Measurements from ENCODE around the gene COL5A1.
"Not testable (repeated sequence)": the region's sequence is repeated elsewhere in the genome, so short reads cannot be mapped to it uniquely, and the experiment has no call there.

The COL5A1 gene

DNA sequence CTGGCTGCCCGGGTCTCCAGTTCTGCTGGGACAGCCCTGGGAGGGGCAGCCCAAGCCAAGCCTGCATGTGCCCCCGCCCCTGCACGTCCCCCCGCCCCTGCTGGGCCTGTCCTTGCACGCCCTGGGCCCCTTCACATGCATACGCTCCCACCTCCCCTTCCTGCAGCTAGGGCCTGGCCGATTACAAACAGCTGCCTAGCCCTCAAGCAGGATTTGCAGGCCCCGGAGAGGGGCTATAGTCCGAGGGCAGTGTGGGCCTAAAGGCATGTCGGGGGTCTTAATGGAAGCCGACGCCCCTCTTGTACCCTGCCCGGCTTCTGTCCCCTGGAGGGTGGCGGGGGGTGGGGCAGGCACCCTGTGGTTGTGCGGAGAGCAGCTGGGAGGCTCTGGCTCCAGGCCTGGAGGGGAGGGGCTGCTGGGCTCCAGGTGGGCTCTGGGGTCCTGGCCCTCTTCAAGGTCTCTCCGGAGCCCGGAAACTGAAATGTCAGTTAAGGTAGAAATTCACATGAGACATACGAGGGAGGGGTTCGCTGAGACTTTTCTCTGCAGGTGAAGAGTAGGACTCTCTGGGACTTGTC lies 16.9 kb downstream of the COL5A1 start:
- no peak for DNase-seq

DNA sequence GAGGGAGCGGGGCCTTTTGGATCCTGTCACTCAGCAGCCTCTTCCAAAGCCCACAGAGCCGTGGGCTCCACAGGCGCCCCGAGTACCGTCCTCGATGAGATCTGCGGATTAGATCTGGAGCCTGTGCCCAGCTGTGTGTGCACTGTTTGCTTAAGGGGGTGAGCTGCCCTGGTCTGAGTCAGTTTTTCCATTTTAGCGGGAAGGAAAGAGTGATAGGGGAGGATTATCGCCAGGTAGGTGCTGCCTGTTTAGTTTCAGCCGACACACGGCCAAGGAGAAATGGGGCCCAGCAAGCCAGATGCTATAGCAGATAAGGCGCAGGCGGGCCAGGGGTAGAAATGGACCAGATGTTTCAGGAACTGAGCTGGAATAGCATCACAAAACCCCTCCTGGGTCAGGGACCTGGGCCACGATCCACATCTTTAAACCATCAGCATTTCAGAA lies 18.1 kb downstream of the COL5A1 start:
- DNase-seq = no peak

DNA sequence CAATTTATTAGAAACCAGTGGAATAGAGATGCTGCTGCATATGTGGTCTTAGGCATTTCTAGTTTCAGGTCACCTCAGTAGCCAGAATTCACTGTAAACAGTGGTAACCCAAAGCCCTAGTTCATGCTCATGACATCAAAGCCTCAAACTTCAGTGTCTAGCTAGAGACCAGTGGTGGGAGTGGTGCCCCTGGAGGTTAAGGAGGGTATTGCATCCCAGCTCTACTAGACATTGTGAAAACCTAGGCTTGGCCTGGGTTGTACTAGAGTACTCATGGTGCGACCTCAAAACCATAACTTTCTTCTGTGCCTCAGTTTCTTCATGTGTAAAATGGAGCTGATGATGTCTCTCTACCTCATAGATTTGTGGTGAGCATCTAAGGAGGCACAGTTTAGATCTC lies 18.8 kb downstream of the COL5A1 start:
- DNase-seq = no peak

DNA sequence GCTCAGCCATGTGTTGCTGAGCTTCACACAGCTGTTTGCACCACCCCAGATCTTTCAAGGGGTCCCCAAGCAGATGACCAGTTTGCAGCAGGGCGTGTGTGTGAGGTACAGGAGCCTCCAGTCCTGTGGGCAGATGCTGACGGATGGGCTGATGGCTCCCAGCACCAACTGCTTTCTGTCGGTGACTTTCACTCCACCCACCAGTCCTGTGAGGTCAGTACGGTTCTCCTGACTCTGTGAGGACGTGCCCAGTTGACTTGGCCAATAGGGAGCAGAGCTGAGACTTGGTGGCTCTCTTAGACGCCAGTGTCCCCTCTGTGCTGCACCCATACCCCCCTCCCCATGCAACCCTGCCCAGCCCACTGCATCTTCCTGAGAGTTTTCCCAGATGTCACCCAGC lies 19.7 kb downstream of the COL5A1 start:
- peak; percentile 77 for DNase-seq

DNA sequence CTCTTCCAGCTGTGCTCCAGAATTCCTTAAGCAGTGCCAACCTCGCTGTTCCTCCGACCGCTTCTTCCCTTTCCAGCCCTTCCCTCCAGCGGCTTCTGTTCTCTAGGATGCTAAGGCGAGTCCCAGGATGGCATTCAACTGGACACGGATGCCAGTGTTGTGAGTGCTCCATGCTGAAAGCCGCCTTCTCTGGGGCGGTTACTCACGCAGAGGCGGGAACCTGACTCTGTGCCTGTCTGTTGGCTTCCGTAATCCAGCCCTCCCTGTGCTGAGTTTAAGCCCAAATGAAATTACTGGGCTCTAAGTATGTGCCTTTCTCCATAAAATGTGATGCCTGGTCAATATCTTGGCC lies 20.2 kb downstream of the COL5A1 start:
- peak; percentile 94 for DNase-seq

DNA sequence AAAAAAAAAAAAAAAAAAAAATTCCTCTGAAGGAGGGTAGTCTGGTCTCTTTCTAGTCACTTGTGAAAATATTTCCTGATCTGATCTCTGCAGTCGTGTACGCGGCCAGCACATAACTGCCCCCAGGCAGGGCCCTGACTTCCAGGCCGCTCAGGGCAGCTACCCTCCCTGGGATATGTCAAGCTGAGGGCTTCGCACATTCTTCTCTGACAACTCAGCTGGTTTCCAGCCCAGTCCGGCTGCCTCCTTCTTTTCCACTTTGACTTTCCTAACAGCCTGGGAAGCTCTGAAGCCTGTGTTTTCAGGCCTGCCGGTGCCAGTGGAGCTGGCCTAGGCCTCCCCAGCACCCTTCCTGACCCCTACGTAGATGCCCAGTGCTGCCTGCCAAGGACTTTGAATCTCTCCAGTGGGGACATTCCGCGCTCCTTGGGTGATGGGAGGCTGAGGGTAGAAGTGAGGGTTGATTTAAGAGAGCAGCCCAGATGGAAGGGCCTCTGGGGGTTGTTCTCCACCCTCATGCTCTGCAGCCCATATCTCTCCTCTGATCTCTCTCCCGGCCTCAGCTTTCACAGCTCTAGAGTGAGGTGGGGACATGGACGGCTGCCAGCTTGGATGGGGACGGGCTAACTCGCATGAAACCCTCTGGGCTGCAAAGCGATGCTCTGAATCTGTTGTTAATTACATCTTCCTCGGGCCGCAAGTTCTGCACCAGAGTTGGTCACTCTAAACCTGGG lies 20.7 kb downstream of the COL5A1 start:
- DNase-seq = peak; percentile 99

DNA sequence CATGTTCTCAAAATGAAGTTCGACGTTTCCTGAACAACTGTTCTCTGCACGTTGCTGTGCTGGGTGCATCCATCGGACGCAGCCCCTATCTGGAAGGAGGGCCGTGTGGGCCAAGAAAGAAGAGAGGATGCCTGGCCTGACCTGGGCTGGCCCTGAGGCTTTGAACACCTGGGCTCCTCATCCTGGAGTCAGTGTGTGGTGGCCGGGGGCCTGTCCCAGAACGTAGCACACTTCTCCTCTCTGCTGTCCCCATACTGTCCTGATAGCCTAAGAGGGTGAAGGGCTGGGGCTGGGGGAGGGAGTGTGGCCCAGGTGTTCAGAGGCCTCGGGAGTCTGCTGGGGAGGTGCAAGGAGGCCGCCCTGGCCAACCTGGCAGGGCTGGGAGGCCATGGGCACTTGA lies 21.5 kb downstream of the COL5A1 start:
- no peak for DNase-seq

DNA sequence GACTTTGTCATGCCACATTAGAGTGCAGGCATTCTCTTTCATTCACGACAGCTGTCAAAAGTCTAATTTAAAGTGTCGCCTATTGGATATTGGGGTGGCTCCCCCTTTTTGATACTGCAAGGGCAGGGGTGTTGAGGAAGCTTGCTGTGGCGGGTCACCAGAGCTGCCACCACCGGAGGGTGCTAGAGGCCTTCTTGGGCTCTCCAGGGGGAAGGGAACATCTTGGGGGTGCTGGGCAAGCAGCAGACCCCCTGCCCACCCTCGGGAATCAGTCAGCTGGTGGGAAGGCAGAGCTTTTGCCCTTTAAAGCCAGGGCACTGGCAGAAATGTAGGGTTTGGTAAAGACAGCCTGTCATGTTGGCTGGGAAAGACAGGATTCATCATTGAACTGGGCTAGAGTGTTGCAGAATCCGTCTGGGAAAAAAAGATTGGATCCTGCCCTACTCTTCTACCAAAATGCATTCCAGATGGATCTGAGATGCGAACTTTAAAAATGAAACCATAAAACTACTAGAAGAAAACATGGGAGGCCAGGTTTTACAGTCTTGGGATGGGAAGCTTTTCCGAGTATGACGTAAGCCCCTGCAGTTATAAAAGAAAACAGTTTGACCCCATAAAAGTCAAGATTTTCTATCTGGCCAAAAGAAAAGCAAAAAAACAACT lies 22.3 kb downstream of the COL5A1 start:
- no peak for DNase-seq

DNA sequence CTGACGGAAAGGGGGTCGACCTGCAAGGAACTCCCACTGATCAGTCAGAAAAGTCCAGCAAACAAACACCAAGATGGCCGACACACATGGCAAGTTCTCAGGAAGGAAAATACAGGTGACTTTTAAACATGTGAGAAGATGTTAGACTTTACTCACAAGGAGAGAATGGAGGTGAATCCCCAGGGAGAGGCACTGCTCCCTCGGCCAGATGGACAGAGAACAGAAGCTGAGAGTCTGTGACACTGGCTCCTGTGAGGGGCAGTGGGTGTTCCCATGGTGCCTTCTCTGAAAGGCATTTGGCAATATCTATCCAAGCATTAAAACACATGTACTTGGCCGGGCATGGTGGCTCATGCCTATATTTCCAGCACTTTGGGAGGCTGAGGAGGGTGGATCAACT lies 22.8 kb downstream of the COL5A1 start:
- DNase-seq = no peak

DNA sequence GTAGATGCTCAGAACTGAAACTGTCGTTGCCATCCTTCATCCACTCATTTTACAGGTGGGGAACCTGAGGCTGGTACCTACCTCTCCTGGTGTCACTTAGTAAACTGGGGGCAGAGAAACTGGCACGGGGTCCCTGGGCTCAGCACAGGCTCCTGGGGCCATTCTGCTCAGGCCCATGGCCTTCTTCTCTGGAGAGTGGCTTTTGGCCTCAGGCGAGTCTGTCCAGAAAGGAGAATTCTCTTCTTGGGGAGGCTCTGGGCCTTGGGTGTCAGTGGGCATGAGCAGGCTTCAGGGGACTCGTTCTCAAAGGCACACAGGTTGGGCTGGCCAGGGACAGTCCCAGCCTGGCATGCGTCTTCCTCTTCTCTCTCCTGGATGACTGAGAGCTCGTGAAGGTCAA lies 24.6 kb downstream of the COL5A1 start:
- no peak for DNase-seq

DNA sequence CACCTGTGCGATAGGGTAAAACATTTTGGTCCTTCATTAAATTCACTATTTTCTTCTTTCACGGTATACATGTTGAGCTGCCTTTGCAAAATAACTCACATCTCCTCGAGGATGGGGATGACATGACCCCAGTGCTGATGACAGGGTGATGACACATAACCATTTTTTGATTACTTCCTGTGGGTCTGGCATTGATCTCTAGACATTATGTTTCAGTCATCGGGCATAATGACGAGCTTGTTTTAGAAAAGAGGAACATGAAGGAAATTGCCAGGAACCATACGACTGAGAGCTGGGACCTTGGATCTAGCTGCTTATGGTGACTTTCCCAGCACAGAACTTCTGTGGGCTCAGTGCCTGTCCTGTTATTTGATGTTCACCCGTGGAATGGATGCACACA lies 25.2 kb downstream of the COL5A1 start:
- DNase-seq = no peak

DNA sequence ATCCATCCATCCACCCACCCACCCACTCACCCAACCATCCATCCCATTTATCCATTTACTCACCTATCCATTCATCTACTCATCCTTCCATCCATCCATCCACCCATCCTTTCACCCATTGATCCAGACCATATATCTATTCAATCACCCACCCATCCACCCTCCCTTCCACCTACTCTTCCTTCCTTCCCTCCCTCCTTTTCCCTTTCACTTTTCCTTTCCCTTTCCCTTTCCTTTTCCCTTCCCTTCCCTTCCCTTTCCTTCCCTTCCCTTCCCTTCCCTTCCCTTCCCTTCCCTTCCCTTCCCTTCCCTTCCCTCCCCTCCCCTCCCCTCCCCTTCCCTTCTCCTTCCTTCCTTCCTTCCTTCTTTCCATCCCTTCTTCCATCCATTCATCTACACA lies 27.4 kb downstream of the COL5A1 start:
- DNase-seq = not testable (repeated sequence)

DNA sequence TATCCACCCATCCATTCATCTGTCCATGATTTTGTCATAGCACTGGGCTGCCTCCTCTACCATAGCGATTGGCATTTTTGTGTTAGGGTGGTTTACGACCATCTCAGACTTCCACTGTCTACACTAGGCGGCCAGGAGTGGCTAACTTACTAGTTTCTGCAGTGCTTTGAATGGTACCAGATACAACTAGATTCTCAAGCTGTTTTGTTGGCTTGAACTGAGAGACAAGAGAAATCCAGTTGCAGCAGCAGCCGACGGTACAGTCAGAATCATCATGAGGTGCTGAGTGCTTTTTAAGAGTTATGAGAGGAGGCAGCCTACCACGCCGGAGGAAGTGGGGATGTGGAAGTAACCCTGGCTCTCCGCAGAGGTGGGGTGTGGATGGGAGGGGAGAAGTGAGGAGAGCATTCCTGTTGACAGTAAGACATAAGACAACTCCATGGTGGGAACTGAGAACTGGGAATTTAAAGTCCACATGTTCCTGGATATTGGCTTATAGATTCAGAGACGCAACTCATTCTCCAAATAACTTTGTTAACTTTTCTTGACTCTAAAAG lies 27.9 kb downstream of the COL5A1 start:
- no peak for DNase-seq

DNA sequence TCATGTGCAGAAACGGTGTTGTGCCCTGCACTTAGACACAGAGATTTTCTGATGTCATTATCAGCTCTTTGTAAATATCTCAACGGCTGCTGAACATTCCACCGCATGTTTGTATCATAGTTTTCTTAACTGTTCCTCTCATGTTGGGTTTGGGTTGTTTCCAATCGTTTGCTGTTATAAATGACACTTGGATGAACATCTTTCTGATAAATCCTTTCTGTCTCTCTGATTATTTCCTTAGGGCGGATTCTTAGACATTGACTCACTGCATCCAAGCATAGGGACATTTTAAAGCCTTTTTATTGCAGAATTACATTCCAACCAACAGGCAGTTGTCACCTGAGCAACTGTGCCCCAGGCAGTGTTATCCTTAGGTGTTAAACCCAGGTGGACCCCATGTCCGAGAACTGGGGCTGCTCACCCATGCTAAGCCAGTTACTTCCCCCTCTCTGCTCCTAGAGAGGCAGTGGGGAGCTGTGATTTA lies 28.5 kb downstream of the COL5A1 start:
- DNase-seq = peak; percentile 85

DNA sequence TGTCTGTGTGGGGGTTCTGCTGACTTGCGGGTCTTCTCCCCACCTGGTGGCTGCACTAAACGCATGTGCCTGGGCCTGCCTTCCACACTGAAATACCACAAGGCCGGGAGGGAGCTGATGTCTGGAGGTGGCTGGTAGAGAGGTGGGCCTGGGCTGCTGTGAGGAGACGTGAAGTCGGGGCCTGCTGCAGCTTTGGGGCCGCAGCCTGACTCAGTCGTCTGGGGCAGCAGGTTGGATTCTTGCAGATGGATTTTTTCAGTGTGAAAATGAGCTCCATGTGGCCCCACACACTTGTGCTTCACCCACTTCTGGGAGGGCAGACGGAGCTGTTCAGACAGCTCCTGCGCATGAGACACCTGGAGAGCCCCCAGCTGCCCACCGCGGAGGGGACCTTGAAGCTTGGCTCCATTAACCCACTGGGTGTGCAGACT lies 29.3 kb downstream of the COL5A1 start:
- peak; percentile 73 for DNase-seq

DNA sequence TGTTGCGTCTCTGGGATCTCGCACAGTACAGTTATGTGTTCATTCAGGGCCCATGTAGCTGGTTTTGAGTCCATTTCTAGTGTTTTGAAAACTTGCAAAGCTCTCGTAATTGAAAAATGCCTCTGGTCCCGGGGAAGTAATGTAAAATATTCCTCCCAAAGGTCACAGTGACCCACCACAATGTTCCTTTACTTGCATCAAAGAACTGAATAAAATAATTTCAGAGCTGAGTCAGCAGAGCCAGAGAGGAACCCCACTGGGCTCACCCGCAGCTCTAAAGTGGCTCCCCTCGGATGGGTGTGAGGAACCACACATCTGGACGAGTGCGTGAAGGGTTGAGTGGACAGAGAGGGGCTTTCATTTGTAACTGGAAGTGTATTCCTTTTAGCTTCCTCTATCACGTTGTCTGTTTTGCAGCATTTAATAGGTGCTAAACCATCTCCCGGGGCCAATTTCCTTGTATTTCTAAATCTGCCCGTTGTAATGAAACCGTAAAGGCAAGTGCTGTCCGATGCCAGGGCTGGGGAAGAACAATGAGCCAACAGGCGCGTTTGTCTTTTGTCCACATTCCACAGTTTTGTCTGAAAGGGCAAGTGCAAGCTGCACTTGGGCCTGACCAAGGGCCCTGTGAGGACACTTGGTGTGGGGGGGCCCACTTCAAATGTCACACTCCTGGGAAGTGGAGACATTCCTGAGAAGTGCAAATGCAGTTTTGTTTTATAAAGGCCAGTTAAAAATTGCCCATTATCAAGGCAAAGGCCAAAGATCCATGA lies 29.9 kb downstream of the COL5A1 start:
- DNase-seq = no peak

DNA sequence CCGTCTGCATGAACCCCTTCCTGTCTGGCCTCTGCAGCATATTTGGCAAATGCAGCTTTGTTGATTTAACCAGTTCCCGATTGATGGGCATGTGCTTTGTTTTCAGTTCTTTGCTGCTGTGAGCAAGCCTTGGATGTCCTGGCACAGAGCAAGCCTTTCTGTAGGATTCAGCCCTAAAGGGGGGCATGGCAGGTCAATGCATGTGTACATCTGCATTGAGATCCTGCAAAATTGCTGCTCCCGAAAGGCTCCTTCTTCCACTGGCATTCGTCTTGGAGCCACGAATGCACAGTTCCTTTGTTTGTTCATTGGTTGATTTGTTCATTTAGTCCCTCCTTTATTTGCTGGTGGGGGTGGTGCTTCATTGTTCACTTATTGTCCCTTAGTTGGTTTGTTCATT lies 34.8 kb downstream of the COL5A1 start:
- DNase-seq = no peak

DNA sequence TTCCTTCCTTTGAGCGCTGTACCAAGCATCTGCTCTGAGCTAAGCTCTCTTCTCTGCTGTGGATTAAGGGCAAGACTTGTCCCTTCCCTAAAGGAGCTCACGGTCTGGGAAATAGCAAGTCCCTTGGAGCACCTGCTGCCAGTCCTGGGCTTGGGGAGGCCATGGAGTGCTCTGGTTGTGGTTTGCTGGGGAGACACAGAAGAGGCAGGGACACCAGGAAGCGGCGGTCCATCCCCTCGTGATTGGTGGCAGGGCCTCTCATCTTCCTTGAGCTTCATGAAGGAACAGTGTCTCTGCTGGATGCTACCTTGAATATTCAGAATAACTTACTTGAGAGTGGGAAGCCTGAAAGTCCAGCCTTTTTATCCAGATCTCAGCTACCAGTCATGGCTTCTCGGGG lies 35.3 kb downstream of the COL5A1 start:
- no peak for DNase-seq

DNA sequence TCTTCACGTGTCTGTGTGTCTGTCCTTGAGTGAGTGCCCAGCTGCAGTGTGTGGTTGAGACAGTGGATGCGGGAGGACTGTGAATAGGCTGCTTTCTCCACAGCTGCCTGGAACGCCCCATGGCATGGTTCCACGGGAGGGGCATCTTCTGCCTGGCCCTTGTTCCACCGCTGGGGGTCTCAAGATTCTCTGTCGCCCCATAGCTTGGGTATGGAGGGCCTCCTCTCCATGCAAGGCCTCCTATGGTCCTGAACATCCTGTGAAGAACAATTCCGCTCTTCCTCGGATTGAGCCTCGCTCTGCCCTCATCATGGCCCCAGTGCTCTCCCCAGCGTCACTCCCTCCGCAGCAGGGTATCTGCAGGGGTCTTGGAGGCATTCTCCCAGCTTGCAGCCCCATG lies 36.1 kb downstream of the COL5A1 start:
- DNase-seq = no peak

DNA sequence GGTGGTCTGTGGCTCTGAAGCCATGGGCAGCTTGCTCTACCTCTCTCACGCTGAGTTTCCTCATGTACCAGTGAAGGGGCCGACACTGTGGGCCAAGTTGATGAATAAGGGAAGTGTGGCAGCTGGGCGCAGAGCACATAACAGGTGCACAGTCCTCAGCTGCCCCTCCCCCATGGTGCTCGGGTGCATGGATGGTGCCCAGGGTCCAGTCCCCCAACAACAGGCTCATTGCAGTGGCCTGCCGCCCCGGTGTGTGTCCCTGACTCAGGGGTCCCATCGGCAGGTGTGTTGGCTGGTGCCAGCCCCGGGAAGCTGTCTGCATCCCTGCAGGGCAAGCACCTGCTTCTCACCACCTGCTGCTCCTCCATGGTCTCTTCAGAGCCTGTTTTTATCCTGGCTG lies 36.6 kb downstream of the COL5A1 start:
- DNase-seq = no peak

DNA sequence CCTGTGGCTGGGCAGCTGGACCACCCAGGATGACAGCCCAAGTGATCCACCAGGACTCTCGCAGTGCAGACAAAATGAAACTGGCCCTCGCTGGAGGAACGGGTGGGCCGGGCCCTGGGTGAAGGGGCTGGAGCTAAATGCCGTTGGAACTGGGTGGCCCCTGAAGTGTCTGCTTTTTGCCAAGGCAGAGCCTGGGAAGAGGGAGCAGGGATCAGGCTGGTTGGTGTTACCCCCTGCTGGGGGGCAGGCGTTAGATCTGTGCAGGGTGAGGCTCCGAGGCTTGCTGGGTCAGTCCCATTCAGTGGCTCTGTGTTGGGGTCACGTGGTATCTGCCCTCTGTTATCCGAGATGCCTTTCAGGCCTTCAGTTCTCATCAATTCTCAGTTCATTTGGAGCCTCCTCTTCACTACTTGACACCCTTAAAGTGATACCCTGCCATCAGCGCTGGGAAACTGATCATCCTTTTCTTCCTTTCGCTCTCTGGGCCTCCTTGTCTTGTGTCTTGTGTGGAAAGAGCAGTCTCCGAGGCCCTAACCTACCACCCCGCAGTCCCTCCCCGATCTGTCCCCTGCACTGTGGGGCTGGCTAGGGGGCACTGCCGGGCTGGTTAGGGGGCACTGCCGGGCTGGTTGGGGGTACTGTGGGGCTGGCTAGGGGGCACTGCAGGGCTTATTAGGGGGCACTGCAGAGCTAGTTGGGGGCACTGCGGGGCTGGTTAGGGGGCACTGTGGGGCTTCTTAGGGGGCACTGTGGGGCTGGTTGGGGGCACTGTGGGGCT lies 37.3 kb downstream of the COL5A1 start:
- no peak for DNase-seq
